ENCODE results near the gene HSPA13. TPM values are rescaled to one million over a fixed set of nuclear protein-coding genes. Genes with fewer than 3 reads are reported as not detected.

Gene HSPA13
- total and polyA plus RNA-seq, 10 donors: 3.4 to 37.1 (median 22.5) TPM

DNA sequence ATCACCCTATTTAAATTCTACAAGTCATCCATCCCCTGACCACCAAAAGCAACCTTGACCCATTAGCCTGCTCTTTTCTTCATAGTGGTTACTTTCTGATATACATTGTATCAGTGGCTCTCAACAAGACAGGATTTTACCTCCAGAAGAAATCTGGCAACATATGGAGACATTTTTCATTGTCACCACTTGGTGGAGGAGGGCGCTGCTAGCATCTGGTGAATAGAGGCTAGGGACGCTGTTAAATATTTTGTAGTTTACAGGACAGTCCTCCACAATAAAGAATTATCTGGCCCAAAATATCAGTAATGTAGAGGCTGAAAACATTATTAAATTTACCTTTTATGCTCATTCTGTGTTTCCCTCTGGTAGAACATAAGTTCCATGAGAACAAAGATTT is 6.1 kb downstream of the HSPA13 start:
- Histone ChIP-seq H3K36me3 (peaks cover 3 to 82% (median 60%) of the 10 kb centered on the region in 6 donors), H3K4me3 (no peak overlapping the region), H3K4me1 (peaks cover 10 to 32% (median 22%) of the 10 kb centered on the region in 6 donors), H3K9me3 (no peaks in the 10 kb centered on the region), H3K27me3 (replicated peaks in 1 of 7) (no peaks in the 10 kb centered on the region), H3K27ac (no peak overlapping the region)
- TF ChIP-seq, protein P1, sequence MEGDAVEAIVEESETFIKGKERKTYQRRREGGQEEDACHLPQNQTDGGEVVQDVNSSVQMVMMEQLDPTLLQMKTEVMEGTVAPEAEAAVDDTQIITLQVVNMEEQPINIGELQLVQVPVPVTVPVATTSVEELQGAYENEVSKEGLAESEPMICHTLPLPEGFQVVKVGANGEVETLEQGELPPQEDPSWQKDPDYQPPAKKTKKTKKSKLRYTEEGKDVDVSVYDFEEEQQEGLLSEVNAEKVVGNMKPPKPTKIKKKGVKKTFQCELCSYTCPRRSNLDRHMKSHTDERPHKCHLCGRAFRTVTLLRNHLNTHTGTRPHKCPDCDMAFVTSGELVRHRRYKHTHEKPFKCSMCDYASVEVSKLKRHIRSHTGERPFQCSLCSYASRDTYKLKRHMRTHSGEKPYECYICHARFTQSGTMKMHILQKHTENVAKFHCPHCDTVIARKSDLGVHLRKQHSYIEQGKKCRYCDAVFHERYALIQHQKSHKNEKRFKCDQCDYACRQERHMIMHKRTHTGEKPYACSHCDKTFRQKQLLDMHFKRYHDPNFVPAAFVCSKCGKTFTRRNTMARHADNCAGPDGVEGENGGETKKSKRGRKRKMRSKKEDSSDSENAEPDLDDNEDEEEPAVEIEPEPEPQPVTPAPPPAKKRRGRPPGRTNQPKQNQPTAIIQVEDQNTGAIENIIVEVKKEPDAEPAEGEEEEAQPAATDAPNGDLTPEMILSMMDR (IDR thresholded peaks at IDR 0.05 in 8 of 11, conservative IDR thresholded peaks at IDR 0.05 in 3 of 11): no peak
- TF ChIP-seq POLR2AphosphoS5 (IDR thresholded peaks at IDR 0.05) (no peak), POLR2A (IDR thresholded peaks at IDR 0.05) (no peak)
- no peak for DNase-seq
- intact Hi-C loops (cut with DNase I; ENCODE audit: low total_unique reads): no loop called here
- WGBS, 5 donors: 96 to 98% (median 96%) methylated on average over 2 of the region's 2 CpGs

DNA sequence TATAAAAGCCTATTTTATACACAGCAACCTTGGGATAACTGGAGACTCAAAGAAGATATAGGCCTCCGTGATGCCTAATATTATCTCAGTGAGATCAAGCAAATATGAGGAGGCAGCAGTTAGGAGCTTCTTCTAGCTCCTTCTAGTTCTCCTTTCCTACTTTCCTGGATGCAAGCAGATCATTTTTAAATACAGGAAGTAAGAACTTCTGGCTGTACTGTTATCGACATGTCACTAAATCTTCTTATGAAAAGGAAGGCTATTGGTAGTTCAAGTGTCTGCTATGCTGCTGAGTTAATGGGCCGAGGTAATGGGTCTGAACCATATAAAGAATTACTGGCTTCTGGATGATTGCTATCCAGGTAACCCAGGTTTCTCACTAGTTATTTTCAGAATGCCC is 15.9 kb downstream of the HSPA13 start:
- Histone ChIP-seq H3K4me3 (no peak overlapping the region), H3K4me1 (no peaks in the 10 kb centered on the region), H3K27me3 (replicated peaks in 1 of 7) (no peaks in the 10 kb centered on the region), H3K9me3 (no peaks in the 10 kb centered on the region), H3K36me3 (peaks cover 0 to 8% (median 0%) of the 10 kb centered on the region in 6 donors), H3K27ac (no peak overlapping the region)
- intact Hi-C loops (cut with DNase I; ENCODE audit: low total_unique reads): loop anchor here (10.0 kb wide), 1 partner anchor 62 kb away; no protein-coding TSS in a partner anchor
- TF ChIP-seq POLR2A (IDR thresholded peaks at IDR 0.05) (no peak), POLR2AphosphoS5 (IDR thresholded peaks at IDR 0.05) (no peak)
- TF ChIP-seq, protein P1 (IDR thresholded peaks at IDR 0.05 in 8 of 11, conservative IDR thresholded peaks at IDR 0.05 in 3 of 11): no peak
- no peak for DNase-seq
- 49 to 75% (median 64%) methylated on average over 3 of the region's 3 CpGs for WGBS, 5 donors

DNA sequence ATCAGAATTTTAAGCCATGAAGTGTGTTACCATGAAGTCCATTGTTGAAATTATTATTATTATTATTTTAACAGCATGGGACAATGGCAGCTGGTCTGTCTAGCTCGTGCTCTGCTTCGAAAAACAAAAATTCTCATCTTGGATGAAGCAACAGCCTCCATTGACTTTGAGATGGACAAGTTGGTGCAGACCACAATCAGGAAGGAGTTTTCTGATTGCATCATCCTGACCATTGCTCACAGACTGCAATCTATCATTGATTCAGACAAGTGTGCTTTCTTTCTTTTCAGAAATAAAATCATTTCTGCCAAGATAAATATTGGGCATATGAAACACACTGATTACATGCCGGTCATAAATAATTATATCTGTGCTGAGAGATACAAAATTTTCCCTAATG is 21.0 kb downstream of the HSPA13 start:
- H3K27me3 ChIP-seq (replicated peaks in 1 of 7): no peaks in the 10 kb centered on the region
- no peaks in the 10 kb centered on the region for H3K4me1 ChIP-seq
- H3K36me3 ChIP-seq: no peaks in the 10 kb centered on the region
- H3K4me3 ChIP-seq: no peak overlapping the region
- no peak overlapping the region for H3K27ac ChIP-seq
- intact Hi-C loops (cut with DNase I; ENCODE audit: low total_unique reads): loop anchor here (10.0 kb wide), 1 partner anchor 57 kb away; no protein-coding TSS in a partner anchor
- no peaks in the 10 kb centered on the region for H3K9me3 ChIP-seq
- TF ChIP-seq, protein P1 (IDR thresholded peaks at IDR 0.05 in 8 of 11, conservative IDR thresholded peaks at IDR 0.05 in 3 of 11): no peak
- TF ChIP-seq POLR2A (IDR thresholded peaks at IDR 0.05) (no peak), POLR2AphosphoS5 (IDR thresholded peaks at IDR 0.05) (no peak)
- no peak for DNase-seq
- 53 to 81% (median 61%) methylated on average over 3 of the region's 3 CpGs for WGBS, 5 donors

DNA sequence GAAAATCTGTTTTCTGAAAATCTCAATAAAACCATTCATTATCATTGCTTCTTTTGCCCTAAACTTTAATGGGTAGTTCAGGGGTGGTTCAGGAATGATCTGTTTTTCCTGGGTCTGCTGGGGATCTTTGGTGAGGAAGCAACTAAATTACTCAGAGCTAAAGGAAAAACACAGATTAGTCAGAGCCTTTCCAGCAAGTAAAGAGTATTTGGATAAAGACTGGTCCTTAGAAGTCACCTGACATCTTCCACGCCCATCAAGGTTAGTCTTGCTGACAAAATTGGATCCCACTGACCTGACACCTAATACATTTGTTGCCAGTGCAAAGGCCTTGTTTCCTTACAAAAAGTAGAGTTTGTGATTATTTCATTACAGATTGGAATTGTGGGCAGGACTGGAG is 24.2 kb downstream of the HSPA13 start:
- Histone ChIP-seq H3K36me3 (no peaks in the 10 kb centered on the region), H3K27me3 (replicated peaks in 1 of 7) (no peaks in the 10 kb centered on the region), H3K27ac (no peak overlapping the region), H3K4me1 (no peaks in the 10 kb centered on the region), H3K4me3 (no peak overlapping the region), H3K9me3 (no peaks in the 10 kb centered on the region)
- 75 to 89% (median 79%) methylated on average over 1 of the region's 1 CpG for WGBS, 5 donors
- intact Hi-C loops (cut with DNase I; ENCODE audit: low total_unique reads): no loop called here
- no peak for DNase-seq
- no peak for TF ChIP-seq POLR2A (IDR thresholded peaks at IDR 0.05)
- TF ChIP-seq, protein P1 (IDR thresholded peaks at IDR 0.05 in 8 of 11, conservative IDR thresholded peaks at IDR 0.05 in 3 of 11): no peak
- TF ChIP-seq POLR2AphosphoS5 (IDR thresholded peaks at IDR 0.05): no peak
